AG09319 (cell line): ENCODE measurements around the gene MOXD1.
"Not testable (repeated sequence)": the region's sequence is repeated elsewhere in the genome, so short reads cannot be mapped to it uniquely, and the experiment has no call there.

ENCODE experiments used
- DNase-seq: peaks from one replicate; pipeline ENCODE4 v3.0.0-alpha.2; 2010; ENCODE audit warnings: low read depth; ENCODE audit errors: extremely low read depth
- TF ChIP-seq, protein P1 (sequence below): IDR thresholded peaks from 2 replicates; pipeline ENCODE4 v1.5.1; 2011; ENCODE audit warnings: low read depth, mild to moderate bottlenecking, inconsistent platforms, low read length, moderate library complexity

MOXD1 gene

GRCh38 chr6:132275066-132275970, 126.0 kb downstream of the MOXD1 start:
- TF ChIP-seq, protein P1, sequence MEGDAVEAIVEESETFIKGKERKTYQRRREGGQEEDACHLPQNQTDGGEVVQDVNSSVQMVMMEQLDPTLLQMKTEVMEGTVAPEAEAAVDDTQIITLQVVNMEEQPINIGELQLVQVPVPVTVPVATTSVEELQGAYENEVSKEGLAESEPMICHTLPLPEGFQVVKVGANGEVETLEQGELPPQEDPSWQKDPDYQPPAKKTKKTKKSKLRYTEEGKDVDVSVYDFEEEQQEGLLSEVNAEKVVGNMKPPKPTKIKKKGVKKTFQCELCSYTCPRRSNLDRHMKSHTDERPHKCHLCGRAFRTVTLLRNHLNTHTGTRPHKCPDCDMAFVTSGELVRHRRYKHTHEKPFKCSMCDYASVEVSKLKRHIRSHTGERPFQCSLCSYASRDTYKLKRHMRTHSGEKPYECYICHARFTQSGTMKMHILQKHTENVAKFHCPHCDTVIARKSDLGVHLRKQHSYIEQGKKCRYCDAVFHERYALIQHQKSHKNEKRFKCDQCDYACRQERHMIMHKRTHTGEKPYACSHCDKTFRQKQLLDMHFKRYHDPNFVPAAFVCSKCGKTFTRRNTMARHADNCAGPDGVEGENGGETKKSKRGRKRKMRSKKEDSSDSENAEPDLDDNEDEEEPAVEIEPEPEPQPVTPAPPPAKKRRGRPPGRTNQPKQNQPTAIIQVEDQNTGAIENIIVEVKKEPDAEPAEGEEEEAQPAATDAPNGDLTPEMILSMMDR = no peak
- DNase-seq = no peak

DNA sequence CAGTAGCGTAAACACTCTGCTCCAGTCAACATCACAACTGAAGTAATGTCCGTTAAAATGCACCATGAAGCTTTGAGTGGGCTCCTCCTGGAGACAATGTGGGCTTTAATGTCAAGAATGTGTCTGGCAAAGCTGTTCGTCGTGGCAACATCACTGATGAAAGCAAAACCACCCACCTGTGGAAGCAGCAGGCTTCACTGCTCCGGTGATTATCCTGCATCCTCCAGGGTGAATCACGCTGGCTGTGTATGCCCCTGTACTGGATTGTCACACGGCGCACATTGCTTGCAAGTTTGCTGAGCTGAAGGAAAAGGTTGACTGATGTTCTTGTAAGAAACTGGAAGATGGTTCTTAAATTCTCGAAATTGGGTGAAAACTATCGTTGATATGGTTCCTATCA, 128.5 kb downstream of the MOXD1 start:
- no peak for DNase-seq
- TF ChIP-seq, protein P1 = no peak

DNA sequence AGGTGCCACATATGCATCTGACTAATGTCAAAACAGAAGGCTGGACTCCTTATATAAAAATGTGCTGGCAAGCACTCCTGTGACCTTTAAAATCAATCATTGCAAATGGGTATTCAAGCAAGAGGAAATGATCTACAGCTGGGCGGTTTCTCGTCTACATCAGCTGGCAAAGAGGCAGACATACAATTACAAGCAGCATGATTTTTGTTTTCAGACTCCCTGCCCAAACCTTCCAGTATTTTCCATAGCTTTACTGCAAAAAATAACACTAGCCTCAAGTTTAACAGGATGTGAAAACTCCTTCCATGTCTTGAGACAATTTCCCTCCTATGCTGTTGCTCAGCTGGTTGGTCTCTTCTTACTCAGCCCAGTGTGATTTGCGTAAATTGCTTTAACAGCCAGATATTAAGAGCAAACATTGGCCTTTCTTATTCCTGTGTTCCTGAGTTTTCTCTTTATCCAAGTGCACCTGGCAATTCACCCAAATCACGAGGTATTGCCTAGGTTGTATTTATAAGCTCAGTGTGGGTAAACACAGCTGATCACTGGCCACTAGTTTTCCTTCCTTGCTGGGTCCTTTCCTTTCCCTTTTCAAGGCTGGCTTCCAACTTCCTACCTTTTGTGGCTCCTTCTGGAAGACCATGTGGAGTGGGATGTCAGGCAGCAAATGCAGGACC, 130.4 kb downstream of the MOXD1 start:
- DNase-seq = no peak
- TF ChIP-seq, protein P1 = no peak

DNA sequence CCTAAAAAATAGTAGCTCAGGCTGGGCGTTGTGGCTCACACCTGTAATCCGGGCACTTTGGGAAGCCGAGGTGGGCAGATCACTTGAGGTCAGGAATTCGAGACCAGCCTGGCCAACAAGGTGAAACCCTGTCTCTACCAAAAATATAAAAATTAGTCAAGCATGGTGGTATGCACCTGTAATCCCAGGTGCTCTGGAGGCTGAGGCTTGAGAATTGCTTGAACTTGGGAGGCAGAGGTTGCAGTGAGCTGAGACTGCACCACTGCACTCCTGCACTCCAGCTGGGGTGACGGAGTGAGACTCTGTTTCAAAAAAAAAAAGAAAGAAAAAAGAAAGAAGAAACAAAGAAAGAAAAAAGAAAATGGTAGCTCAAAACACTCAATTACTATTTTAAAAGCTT, 132.6 kb downstream of the MOXD1 start:
- not testable (repeated sequence) for DNase-seq

DNA sequence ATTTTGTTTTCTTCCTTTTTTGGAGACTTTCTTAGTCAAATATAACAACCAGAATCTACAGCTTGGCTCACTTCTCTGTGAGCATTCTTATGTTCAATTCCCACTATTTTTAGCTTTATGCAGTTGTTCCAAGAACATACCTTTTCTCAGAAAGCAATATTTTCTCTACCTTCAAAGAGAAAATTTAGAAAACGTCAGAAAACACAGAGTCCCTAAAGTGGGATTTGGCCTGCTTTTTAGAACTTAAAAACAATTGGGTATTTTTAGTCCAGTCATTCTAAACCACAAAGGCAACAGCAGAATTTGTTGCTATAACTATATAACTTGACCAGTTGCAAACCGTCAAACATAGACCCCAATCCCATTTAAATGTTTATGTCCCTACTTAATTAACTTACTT, 133.1 kb downstream of the MOXD1 start:
- DNase-seq = no peak

GRCh38 chr6:132265451-132266097, 135.7 kb downstream of the MOXD1 start:
- no peak for DNase-seq
- TF ChIP-seq, protein P1 = no peak

More for the DNA sequence above, 133.1 kb downstream of the MOXD1 start:
- TF ChIP-seq, protein P1 = no peak

DNA sequence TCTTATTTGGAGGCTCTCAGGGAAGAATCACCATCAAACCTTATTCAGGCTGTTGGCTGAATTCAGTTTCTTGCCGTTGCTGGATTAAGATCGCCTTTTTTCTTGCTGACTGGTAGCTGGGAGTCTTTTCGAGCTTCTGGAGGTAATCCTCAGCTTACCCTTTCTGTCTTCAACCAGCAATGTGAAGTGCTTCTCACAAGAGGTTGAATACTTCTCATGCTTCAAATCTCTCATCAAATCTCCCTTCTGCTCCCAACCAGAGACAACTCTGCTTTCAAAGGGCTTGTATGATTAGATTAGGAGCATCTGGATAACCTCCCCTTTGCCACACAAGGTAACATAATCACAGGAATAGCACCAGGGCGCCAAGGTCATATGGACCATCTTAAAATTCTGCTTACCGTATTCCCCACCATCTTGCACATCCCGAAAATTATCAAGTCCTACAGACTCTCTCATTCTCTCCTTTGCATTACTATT, 137.2 kb downstream of the MOXD1 start:
- TF ChIP-seq, protein P1 = no peak
- DNase-seq = no peak
